D721Med (cell line): ENCODE results near the gene JAKMIP2.

Source experiments
- DNase-seq: peaks from one replicate; pipeline ENCODE4 v3.0.0; 2011; ENCODE audit warnings: low spot score; ENCODE audit not compliant: insufficient read length
- FAIRE-seq: peaks from 2 replicates; lab custom pipeline; 2011; peaks lifted over from hg19 to GRCh38; lab: Jason Lieb, UNC
- TF ChIP-seq, protein P1 (sequence below): IDR thresholded peaks from 2 replicates; pipeline ENCODE4 v1.5.1; 2012; ENCODE audit warnings: mild to moderate bottlenecking, control low read depth; ENCODE audit not compliant: insufficient read depth; ENCODE audit errors: missing control alignments

Gene JAKMIP2

DNA sequence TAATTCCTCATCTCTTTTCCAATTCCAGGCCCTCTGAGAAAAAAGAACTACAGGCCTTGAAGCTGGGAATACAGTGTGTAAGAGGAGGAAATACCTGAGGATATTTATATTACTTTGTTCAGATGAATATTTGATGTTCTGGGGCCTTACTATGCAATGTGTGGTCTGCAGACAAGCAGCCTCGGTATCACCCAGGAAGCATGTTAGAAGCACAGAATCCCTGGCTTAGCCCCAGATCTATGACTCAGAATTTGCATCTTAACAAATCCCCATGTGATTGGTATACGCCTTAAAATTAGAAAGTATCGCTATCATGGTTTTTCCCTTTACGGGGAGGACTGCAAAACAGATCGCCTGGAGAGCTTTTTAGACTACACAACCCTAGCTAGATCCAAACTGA is 121.0 kb downstream of the JAKMIP2 start:
- TF ChIP-seq, protein P1, sequence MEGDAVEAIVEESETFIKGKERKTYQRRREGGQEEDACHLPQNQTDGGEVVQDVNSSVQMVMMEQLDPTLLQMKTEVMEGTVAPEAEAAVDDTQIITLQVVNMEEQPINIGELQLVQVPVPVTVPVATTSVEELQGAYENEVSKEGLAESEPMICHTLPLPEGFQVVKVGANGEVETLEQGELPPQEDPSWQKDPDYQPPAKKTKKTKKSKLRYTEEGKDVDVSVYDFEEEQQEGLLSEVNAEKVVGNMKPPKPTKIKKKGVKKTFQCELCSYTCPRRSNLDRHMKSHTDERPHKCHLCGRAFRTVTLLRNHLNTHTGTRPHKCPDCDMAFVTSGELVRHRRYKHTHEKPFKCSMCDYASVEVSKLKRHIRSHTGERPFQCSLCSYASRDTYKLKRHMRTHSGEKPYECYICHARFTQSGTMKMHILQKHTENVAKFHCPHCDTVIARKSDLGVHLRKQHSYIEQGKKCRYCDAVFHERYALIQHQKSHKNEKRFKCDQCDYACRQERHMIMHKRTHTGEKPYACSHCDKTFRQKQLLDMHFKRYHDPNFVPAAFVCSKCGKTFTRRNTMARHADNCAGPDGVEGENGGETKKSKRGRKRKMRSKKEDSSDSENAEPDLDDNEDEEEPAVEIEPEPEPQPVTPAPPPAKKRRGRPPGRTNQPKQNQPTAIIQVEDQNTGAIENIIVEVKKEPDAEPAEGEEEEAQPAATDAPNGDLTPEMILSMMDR, result no peak
- no peak for DNase-seq

DNA sequence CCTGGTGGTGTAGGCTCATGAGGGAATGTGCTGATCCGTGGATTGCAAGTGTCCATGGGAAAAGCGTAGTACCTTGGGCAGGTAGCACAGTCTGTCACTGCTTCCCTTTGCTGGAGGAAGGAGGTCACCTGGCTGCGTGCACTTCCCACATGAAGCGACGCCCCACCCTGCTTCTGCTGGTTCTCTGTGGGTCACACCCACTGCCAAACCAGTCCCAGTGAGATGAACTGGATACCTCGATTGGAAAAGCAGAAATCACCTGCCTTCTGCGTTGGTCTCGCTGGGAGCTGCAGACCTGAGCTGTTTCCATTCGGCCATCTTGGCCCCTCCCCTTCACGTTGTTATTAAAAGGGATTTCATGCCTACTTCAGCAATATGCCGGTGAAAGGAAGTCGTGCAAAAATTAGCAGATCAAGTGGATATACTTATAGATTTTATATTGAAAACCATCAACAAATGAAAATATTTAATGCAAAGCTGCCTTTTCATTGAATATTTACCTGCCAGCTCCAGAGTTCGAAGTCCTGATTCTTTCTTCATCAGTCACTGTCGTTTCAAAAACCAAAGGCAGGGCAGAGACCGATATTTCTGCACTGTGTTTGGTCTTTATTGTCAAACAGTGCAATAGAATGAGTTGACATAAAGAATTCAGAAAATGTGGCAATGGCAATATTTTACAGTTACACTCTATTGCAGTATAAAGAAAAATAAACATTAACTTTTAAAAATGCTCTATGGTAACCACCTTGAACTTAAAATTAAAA is 123.2 kb downstream of the JAKMIP2 start:
- TF ChIP-seq, protein P1, result no peak
- no peak for DNase-seq
- FAIRE-seq, result no peak

More for the DNA sequence above, 121.0 kb downstream of the JAKMIP2 start:
- FAIRE-seq, result no peak

DNA sequence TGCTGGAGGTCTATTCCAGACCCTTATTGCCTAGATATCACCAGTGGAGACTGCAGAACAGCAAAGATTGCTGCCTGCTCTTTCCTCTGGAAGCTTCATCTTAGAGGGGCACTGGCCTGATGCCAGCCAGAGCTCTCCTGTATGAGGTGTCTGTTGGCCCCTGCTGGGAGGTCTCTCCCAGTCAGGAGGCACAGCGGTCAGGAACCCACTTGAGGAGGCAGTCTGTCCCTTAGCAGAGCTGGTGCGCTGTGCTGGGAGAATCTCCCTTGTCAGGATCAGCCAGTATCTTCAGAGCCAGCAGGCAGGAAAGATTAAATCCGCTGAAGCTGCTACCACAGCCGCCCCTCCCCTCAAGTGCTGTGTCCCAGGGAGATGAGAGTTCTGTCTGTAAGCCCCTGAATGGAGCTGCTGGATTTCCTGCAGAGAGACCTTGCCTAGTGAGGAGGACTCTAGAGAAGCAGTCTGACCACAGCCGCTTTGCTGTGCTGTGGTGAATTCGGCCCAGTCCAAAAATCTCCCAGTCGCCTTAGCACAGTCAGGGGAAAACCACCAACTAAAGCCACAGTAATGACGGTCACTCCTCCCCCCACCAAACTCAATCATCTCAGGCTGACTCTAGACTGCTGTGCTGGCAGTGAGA is 124.1 kb downstream of the JAKMIP2 start:
- no peak for FAIRE-seq
- TF ChIP-seq, protein P1, result no peak
- DNase-seq, result no peak

DNA sequence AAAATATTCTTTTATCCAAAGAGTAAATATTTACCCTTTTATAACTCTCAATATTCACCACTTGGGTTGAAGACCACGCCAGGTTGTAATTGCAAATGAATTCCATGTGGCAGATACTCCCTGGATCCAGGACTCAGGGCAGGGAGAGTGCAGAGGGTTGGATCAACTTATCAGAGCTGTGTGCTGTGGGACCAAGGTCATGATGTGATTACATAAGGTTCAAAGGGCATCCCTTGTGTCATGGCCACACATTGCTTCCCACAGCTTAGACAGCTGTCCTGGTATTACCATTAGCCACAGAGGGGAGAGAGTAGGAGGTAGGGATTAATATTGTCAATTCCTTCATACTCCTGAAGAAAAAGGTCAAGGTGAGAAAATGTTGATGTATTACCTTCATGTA is 133.9 kb downstream of the JAKMIP2 start:
- DNase-seq, result no peak
- no peak for FAIRE-seq
- TF ChIP-seq, protein P1, result no peak

DNA sequence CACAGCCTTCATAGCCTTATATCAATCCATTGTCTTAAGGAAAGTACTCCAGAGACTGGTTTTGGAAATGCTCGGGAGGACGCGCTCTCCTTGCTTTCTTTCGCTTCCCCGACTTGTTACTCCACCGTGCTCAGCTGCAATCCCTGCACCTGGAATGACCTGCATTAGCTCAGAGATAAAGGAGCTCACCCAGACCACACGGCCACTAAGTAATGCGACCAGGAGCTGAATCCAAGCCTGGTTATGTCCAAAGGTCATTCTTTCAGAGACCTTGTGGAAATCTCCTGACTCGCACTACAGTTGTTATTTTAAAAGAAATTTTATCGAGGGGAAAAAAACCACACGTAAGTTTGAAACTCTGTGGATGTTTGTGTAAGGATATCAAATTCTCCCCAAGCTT is 137.3 kb downstream of the JAKMIP2 start:
- TF ChIP-seq, protein P1, result no peak
- DNase-seq (no peak), FAIRE-seq (no peak)

DNA sequence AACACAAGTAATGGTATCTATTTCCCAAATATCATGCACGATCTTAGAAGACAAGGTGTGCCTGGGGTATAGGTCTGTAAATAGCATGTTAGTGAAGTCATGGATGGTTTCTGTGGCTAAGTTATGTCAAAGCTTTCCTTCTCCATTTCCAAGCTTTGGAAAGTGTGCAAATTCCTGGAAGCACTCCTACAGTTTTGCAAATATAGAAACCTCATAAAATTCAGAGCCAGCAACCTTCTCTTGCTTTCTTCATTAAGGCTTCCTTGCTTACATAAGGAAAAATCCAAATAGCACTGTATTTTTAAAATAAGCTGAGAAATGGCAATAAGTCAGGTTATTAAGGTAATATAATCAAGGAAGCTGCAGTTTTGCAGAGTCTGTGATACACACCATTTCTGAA is 138.1 kb downstream of the JAKMIP2 start:
- FAIRE-seq, result no peak

More for the DNA sequence above, 138.1 kb downstream of the JAKMIP2 start:
- DNase-seq, result no peak
- TF ChIP-seq, protein P1, result no peak
